GM12878 (cell line): ENCODE data around the gene DHX30. TPM values are rescaled to one million over a fixed set of nuclear protein-coding genes. Genes with fewer than 3 reads are reported as not detected.

ENCODE experiments used
- ATAC-seq: fragments of 200-7000 bp; cut with Tn5 transposase; 3 replicates; pipeline ENCODE4 v1.9.1; 2020; ENCODE audit warnings: mild to moderate bottlenecking, moderate library complexity
- BruUV-seq: library from RNA; stranded (reverse); fragments of 400-500 nt; replicated peaks from 2 replicates; lab custom pipeline; 2021; lab: Mats Ljungman, UMichigan
- CTCF ChIA-PET: fragments of 300-600 bp; sonication (Branson Sonifier 250); formaldehyde crosslinking; extraction: SDS; loops from one replicate; lab custom pipeline; 2021; ENCODE audit warnings: inconsistent platforms; lab: Yijun Ruan, JAX
- POLR2A ChIA-PET: fragments of 350-600 bp; formaldehyde crosslinking; extraction: SDS; loops from one replicate; lab custom pipeline; 2021; ENCODE audit warnings: inconsistent platforms; lab: Charles Lee
- RAD21 ChIA-PET: fragments of 300-600 bp; sonication (Branson Sonifier 250); formaldehyde crosslinking; loops from one replicate; lab custom pipeline; 2023; ENCODE audit warnings: antibody characterized with exemption; ENCODE audit not compliant: unreplicated experiment; lab: Charles Lee
- SMC1A ChIA-PET: fragments of 300-600 bp; sonication (Branson Sonifier 250); formaldehyde crosslinking; loops from one replicate; lab custom pipeline; 2023; ENCODE audit not compliant: unreplicated experiment, uncharacterized antibody; lab: Charles Lee
- DNase-seq: peaks from one replicate; pipeline ENCODE4 v3.0.0-alpha.2; 2011; ENCODE audit warnings: low read depth, low spot score
- FAIRE-seq: peaks from 3 replicates; lab custom pipeline; 2011; peaks lifted over from hg19 to GRCh38; lab: Jason Lieb, UNC
- H2AFZ ChIP-seq: 2 replicates; pipeline ENCODE4 v1.6.0; 2011; ENCODE audit warnings: low read depth, low read length, control low read depth; ENCODE audit not compliant: control insufficient read depth
- H3K27ac ChIP-seq: 2 replicates; pipeline ENCODE4 v1.5.1; 2011; ENCODE audit warnings: control low read depth; ENCODE audit not compliant: control insufficient read depth, insufficient read depth
- H3K27me3 ChIP-seq, 2 experiments: replicated peaks in 1 of 2; 2 replicates each; pipeline versions ENCODE4 v1.6.0 to v1.6.1; 2011; ENCODE audit warnings: low read length in 1 of 2; ENCODE audit not compliant: control insufficient read depth in 2 of 2, insufficient read depth in 2 of 2
- H3K36me3 ChIP-seq, 2 experiments: 2 replicates each; pipeline ENCODE4 v1.5.1; 2011; ENCODE audit warnings: low read length in 1 of 2; ENCODE audit not compliant: control insufficient read depth in 2 of 2, insufficient read depth in 2 of 2
- H3K4me1 ChIP-seq: 2 replicates; pipeline ENCODE4 v1.6.1; 2011; ENCODE audit warnings: mild to moderate bottlenecking, low read length, moderate library complexity, mixed read lengths; ENCODE audit not compliant: control insufficient read depth, insufficient read depth
- H3K4me2 ChIP-seq: 2 replicates; pipeline ENCODE4 v1.6.0; 2011; ENCODE audit warnings: control low read depth; ENCODE audit not compliant: control insufficient read depth, insufficient read depth
- H3K4me3 ChIP-seq: fragments of 200-600 bp; sonication (generic); 2 replicates; pipeline ENCODE4 v1.5.1; 2016
- H3K79me2 ChIP-seq: 2 replicates; pipeline ENCODE4 v1.6.0; 2011; ENCODE audit warnings: low read length; ENCODE audit not compliant: control insufficient read depth, insufficient read depth
- H3K9ac ChIP-seq: 2 replicates; pipeline ENCODE4 v1.8.0; 2011; ENCODE audit warnings: low read length, control low read depth, mixed read lengths; ENCODE audit not compliant: control insufficient read depth, insufficient read depth
- H3K9me3 ChIP-seq: replicated peaks from 3 replicates; pipeline ENCODE4 v1.5.1; 2011; ENCODE audit warnings: mild to moderate bottlenecking, low read length; ENCODE audit not compliant: control insufficient read depth, insufficient read depth
- H4K20me1 ChIP-seq: 2 replicates; pipeline ENCODE4 v1.6.0; 2011; ENCODE audit not compliant: control insufficient read depth, insufficient read depth
- BCL3 ChIP-seq: IDR thresholded peaks from 2 replicates; pipeline ENCODE4 v1.6.1; 2011; ENCODE audit warnings: borderline replicate concordance, low read depth, mild to moderate bottlenecking, moderate library complexity, low read length; ENCODE audit not compliant: insufficient read depth, poor library complexity, severe bottlenecking
- CHD4 ChIP-seq: fragments of 200-600 bp; sonication (generic); IDR thresholded peaks from 2 replicates; pipeline ENCODE4 v1.6.1; 2016; ENCODE audit warnings: mild to moderate bottlenecking
- E4F1 ChIP-seq: fragments of 450-650 bp; IDR thresholded peaks from 2 replicates; pipeline ENCODE4 v1.6.1; 2018; ENCODE audit warnings: borderline replicate concordance, mild to moderate bottlenecking; ENCODE audit not compliant: partially characterized antibody
- EZH2 ChIP-seq: IDR thresholded peaks from 2 replicates; pipeline ENCODE4 v1.6.1; 2012; ENCODE audit warnings: low read depth, mild to moderate bottlenecking, control low read depth, inconsistent platforms, low read length, borderline replicate concordance; ENCODE audit not compliant: control insufficient read depth
- FOS ChIP-seq: IDR thresholded peaks from 3 replicates; pipeline ENCODE4 v1.6.1; 2011; ENCODE audit warnings: borderline replicate concordance; ENCODE audit not compliant: insufficient read length; ENCODE audit errors: extremely low read depth
- GABPA ChIP-seq: IDR thresholded peaks from 2 replicates; pipeline ENCODE4 v1.6.1; 2014; ENCODE audit warnings: antibody characterized with exemption, low read depth, mild to moderate bottlenecking, inconsistent platforms
- IRF5 ChIP-seq: fragments of 450-650 bp; IDR thresholded peaks from 2 replicates; pipeline ENCODE4 v1.6.1; 2017; ENCODE audit warnings: borderline replicate concordance
- MEF2A ChIP-seq: IDR thresholded peaks from 2 replicates; pipeline ENCODE4 v1.6.1; 2011; ENCODE audit warnings: low read depth, mild to moderate bottlenecking, low read length, moderate library complexity; ENCODE audit not compliant: insufficient read depth
- NBN ChIP-seq: fragments of 450-650 bp; IDR thresholded peaks from 2 replicates; pipeline ENCODE4 v1.6.1; 2016
- NR2C1 ChIP-seq: fragments of 450-650 bp; IDR thresholded peaks from 2 replicates; pipeline ENCODE4 v1.6.1; 2017; ENCODE audit warnings: antibody characterized with exemption, mild to moderate bottlenecking, moderate library complexity
- POLR2AphosphoS2 ChIP-seq: IDR thresholded peaks from 2 replicates; pipeline ENCODE4 v1.6.1; 2011; ENCODE audit warnings: low read depth, mild to moderate bottlenecking, low read length, improper control_type of control experiment, moderate library complexity
- POU2F2 ChIP-seq: IDR thresholded peaks from 3 replicates; pipeline ENCODE4 v1.6.1; 2011; ENCODE audit warnings: low read depth, mild to moderate bottlenecking, low read length, borderline replicate concordance
- RUNX3 ChIP-seq: IDR thresholded peaks from 2 replicates; pipeline ENCODE4 v1.6.1; 2012; ENCODE audit warnings: low read length, inconsistent platforms
- STAT3 ChIP-seq: IDR thresholded peaks from 2 replicates; pipeline ENCODE4 v1.6.1; 2011; ENCODE audit warnings: low read depth, low read length, improper control_type of control experiment
- ZNF207 ChIP-seq: fragments of 450-650 bp; IDR thresholded peaks from 2 replicates; pipeline ENCODE4 v1.6.1; 2014; ENCODE audit warnings: antibody characterized with exemption, mild to moderate bottlenecking, borderline replicate concordance
- WGBS: methylation state at CpG from one replicate; pipeline ENCODE4 v1.1.6; 2016; ENCODE audit warnings: low lambda C conversion rate; ENCODE audit not compliant: insufficient replicate concordance, insufficient coverage; ENCODE audit errors: missing lambda C conversion rate; 5-methylcytosine and 5-hydroxymethylcytosine counted together
- in situ Hi-C: fragments of 300-500 bp; cut with MboI; formaldehyde crosslinking; loops from 9 replicates; pipeline ENCODE4 v1.14.3; 2018; ENCODE audit warnings: mixed read lengths
- intact Hi-C: fragments of 100-400 bp; cut with micrococcal nuclease; formaldehyde crosslinking; loops from one replicate; pipeline ENCODE4 v1.14.2; 2022; ENCODE audit not compliant: unreplicated experiment
- polyA plus RNA-seq, 11 experiments: library from polyadenylated mRNA; depleted of rRNA in 4 of 11; unstranded in 6 of 11; stranded (reverse) in 5 of 11; fragments of >200 nt; fragmentation: Nextera tagmentation in 4 of 11; fragmentation: Illumina TruSeq in 1 of 11; extraction: Ambion mirVana in 4 of 11; extraction: Trizol in 1 of 11; gene quantifications; 1 replicate in 1 of 11; 2 replicates in 10 of 11; pipeline versions ENCODE4 v1.2.1 to v1.2.3, GENCODE V29; 2011 to 2016; ENCODE audit warnings: inconsistent platforms in 2 of 11, missing spikeins in 2 of 11, low read depth in 1 of 11
- total RNA-seq, 4 experiments: library from RNA; depleted of rRNA in 3 of 4; stranded (reverse); fragments of >200 nt in 3 of 4; fragmentation: Illumina TruSeq in 1 of 4; extraction: Trizol in 1 of 4; gene quantifications; 2 replicates each; pipeline versions ENCODE4 v1.2.1 to v1.2.3, GENCODE V29; 2013 to 2021

Gene DHX30
- total and polyA plus RNA-seq, 10 of the 15 experiments (the other 5 are each of a cell fraction or from before 2014, with no cell fraction given), result 9.5 to 75.3 (median 47.8) TPM

- no peak for TF ChIP-seq EZH2
Observed at GRCh38 chr3:47863391-47864128, 60.6 kb downstream of the DHX30 start (continued).

- POLR2A ChIA-PET, result no interaction called here
- 99% methylated on average over 3 of the region's 3 CpGs for WGBS
- ATAC-seq, result no peak
Observed at GRCh38 chr3:47865192-47865591, 62.3 kb downstream of the DHX30 start.

More at GRCh38 chr3:47865192-47865591, 62.3 kb downstream of the DHX30 start:
- Histone ChIP-seq H3K9me3 (no peaks in the 10 kb centered on the region), H4K20me1 (no peaks in the 10 kb centered on the region), H2AFZ (no peak overlapping the region), H3K4me2 (no peak overlapping the region), H3K4me3 (no peak overlapping the region)
- CTCF ChIA-PET, result interaction anchor here (2.8 kb wide), 1 partner anchor 125 kb away, joined by 10 read pairs; no protein-coding TSS in a partner anchor
- no TSS peak for BruUV-seq
- in situ Hi-C loops, result no loop called here
- SMC1A ChIA-PET, result interaction anchor here (1.1 to 1.2 kb wide), 2 partner anchors 51 to 112 kb away, joined by 3 read pairs; no protein-coding TSS in a partner anchor
- TF ChIP-seq POU2F2 (no peak), GABPA (no peak), IRF5 (no peak), BCL3 (no peak), NR2C1 (no peak), ZNF207 (no peak), CHD4 (no peak), POLR2AphosphoS2 (no peak), E4F1 (no peak), RUNX3 (no peak), STAT3 (no peak), FOS (no peak), MEF2A (no peak), NBN (no peak)
- TF ChIP-seq, all 136 proteins: peak for 0
- FAIRE-seq (no peak), DNase-seq (no peak)
- RAD21 ChIA-PET, result interaction anchor here (1.2 kb wide), 1 partner anchor 125 kb away, joined by 4 read pairs; no protein-coding TSS in a partner anchor
- peaks cover 23 to 30% of the 10 kb centered on the region in 2 experiments; a peak in 3 of 4 replicates for H3K36me3 ChIP-seq
- H3K27ac ChIP-seq, result no peak overlapping the region
- intact Hi-C loops, result no loop called here
- no peaks in the 10 kb centered on the region for H3K79me2 ChIP-seq
- H3K9ac ChIP-seq, result no peak overlapping the region
- no peaks in the 10 kb centered on the region for H3K27me3 ChIP-seq
- H3K4me1 ChIP-seq, result no peaks in the 10 kb centered on the region
